Activated CD4-positive, alpha-beta T cell treated with anti-CD3 and anti-CD28 coated beads, Interleukin-2, amount 10 ng/mL, durations not matched to agents 24 days and 14 days (primary cell): ENCODE measurements around the gene INSR. TPM values are rescaled to one million over a fixed set of nuclear protein-coding genes. Genes with fewer than 3 reads are reported as not detected.
A peak's percentile ranks its signal among the peaks of the same experiment; 100 is the strongest.

Source experiments
- DNase-seq: peaks from one replicate; pipeline ENCODE4 v3.0.0; 2022
- H3K27ac Mint-ChIP-seq: one replicate; pipeline ENCODE4 v1.8.0; 2022; ENCODE audit warnings: mild to moderate bottlenecking, mixed read lengths
- H3K27me3 Mint-ChIP-seq: one replicate; pipeline ENCODE4 v1.8.0; 2022; ENCODE audit warnings: mixed read lengths
- H3K36me3 Mint-ChIP-seq: one replicate; pipeline ENCODE4 v1.8.0; 2022; ENCODE audit warnings: low read depth, mild to moderate bottlenecking, mixed read lengths
- H3K4me1 Mint-ChIP-seq: one replicate; pipeline ENCODE4 v1.8.0; 2021; ENCODE audit warnings: mixed read lengths
- H3K4me3 Mint-ChIP-seq: one replicate; pipeline ENCODE4 v1.8.0; 2022; ENCODE audit warnings: mild to moderate bottlenecking, moderate library complexity, mixed read lengths
- H3K9me3 Mint-ChIP-seq: one replicate; pipeline ENCODE4 v1.8.0; 2021; ENCODE audit warnings: mixed read lengths
- intact Hi-C: fragments of 100-400 bp; cut with micrococcal nuclease; formaldehyde crosslinking; loops from one replicate; pipeline ENCODE4 v1.15.1; 2023
- total RNA-seq: library from RNA; stranded (reverse); gene quantifications from 2 replicates; pipeline ENCODE4 v1.2.3, GENCODE V29; 2022

INSR gene
- total RNA-seq, 1 donor from 2014 or later = 1.9 TPM

DNA sequence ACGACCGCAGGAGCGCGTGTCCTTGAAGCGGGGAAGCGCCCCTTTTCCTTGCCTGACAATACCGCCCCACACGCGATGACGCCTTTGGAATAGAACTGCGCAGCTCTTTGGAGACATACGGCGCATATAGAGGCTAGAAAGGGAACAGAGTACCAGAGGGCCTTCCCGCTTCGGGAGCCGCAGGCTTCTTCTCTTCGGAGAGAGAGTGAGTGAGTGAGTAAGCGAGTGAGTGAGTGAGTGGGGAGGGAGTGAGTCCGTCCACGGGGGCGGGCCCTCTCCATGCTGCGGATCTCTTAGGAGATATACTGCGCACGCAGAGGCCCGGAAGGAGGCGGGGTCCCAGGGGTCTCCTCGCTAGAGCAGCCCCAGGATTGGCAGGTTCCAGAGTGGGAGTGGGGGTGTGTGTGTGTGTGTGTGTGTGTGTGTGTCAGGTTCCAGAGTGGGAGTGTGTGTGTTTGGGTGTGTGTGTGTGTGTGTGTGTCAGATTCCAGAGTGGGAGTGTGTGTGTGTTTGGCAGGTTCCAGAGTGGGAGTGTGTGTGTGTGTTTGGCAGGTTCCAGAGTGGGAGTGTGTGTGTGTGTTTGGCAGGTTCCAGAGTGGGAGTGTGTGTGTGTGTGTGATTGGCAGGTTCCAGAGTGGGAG, 97.0 kb downstream of the INSR start:
- no peaks in the 10 kb centered on the region for H3K9me3 Mint-ChIP-seq
- intact Hi-C loops = loop anchor here (1.0 to 10.0 kb wide), 6 partner anchors 18 to 720 kb away; partner anchors contain the start of genes ARHGEF18, INSR and MCOLN1
- peak; percentile 94 for DNase-seq
- H3K27ac Mint-ChIP-seq = peak overlapping the region; percentile 87
- H3K27me3 Mint-ChIP-seq = peaks cover 35% of the 10 kb centered on the region
- peak overlapping the region; percentile 83 for H3K4me3 Mint-ChIP-seq
- H3K36me3 Mint-ChIP-seq = no peaks in the 10 kb centered on the region
- H3K4me1 Mint-ChIP-seq = peaks cover 24% of the 10 kb centered on the region

DNA sequence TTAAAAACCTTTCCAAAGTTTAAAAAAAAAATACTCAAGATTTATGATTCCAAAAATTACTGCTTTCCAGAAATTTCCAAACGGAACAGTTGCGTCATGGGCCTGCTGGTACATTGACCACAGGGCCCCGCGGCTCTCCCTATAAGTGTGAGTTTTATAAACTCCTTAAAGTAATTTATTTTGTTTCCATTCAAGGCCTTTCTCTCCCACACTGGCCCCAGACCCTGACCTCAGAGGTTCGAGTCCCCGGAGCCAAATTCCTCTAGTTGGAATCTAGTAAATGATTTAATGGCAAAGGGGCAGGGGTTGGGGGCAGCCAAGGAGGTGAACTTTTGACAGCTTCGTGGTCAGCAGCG, 97.5 kb downstream of the INSR start:
- no peak for DNase-seq
- peak overlapping the region; percentile 83 for H3K4me3 Mint-ChIP-seq
- H3K27ac Mint-ChIP-seq = peak overlapping the region; percentile 87
- peaks cover 29% of the 10 kb centered on the region for H3K4me1 Mint-ChIP-seq
- H3K36me3 Mint-ChIP-seq = no peaks in the 10 kb centered on the region
- intact Hi-C loops = loop anchor here (1.0 to 10.0 kb wide), 6 partner anchors 17 to 721 kb away; partner anchors contain the start of genes ARHGEF18, INSR and MCOLN1
- no peaks in the 10 kb centered on the region for H3K9me3 Mint-ChIP-seq
- peaks cover 32% of the 10 kb centered on the region for H3K27me3 Mint-ChIP-seq

DNA sequence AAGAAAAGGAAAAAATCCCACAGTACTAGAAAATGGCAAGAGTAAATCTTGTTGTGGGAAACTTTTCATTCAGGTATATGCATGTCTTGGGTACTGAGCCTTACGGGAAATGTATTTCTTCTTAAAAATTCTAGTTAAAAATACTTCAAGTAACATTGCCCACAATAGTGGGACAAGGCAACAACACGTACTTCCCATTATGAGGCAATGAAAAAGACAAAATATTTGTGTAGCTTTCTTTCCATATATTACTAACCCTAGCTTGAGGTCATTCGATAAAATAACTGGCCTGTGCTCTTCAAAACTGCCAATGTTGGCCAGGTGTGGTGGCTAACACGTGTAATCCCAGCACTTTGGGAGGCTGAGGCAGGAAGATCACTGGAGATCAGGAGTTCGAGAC, 99.2 kb downstream of the INSR start:
- intact Hi-C loops = loop anchor here (5.0 to 10.0 kb wide), 4 partner anchors 48 to 722 kb away; partner anchors contain the start of genes ARHGEF18 and MCOLN1
- H3K27ac Mint-ChIP-seq = no peak overlapping the region
- H3K4me3 Mint-ChIP-seq = no peak overlapping the region
- peaks cover 34% of the 10 kb centered on the region for H3K27me3 Mint-ChIP-seq
- peaks cover 32% of the 10 kb centered on the region for H3K4me1 Mint-ChIP-seq
- no peak for DNase-seq
- H3K9me3 Mint-ChIP-seq = no peaks in the 10 kb centered on the region
- no peaks in the 10 kb centered on the region for H3K36me3 Mint-ChIP-seq

- no peaks in the 10 kb centered on the region for H3K36me3 Mint-ChIP-seq
- H3K27ac Mint-ChIP-seq = no peak overlapping the region
- intact Hi-C loops = loop anchor here (10.0 kb wide), 1 partner anchor 330 kb away; the partner anchor contains the start of gene MCOLN1
- H3K4me1 Mint-ChIP-seq = peaks cover 29% of the 10 kb centered on the region
- no peaks in the 10 kb centered on the region for H3K9me3 Mint-ChIP-seq
- no peak overlapping the region for H3K4me3 Mint-ChIP-seq
- no peak for DNase-seq
- peaks cover 30% of the 10 kb centered on the region for H3K27me3 Mint-ChIP-seq
These were observed 99.6 kb downstream of the INSR start for GRCh38 chr19:7194566-7194965.

GRCh38 chr19:7191946-7192691, 102.1 kb downstream of the INSR start:
- peaks cover 27% of the 10 kb centered on the region for H3K27me3 Mint-ChIP-seq
- no peaks in the 10 kb centered on the region for H3K36me3 Mint-ChIP-seq
- H3K27ac Mint-ChIP-seq = peak overlapping the region; percentile 45
- intact Hi-C loops = loop anchor here (10.0 kb wide), 1 partner anchor 333 kb away; the partner anchor contains the start of gene MCOLN1
- peak; percentile 83 for DNase-seq
- H3K9me3 Mint-ChIP-seq = no peaks in the 10 kb centered on the region
- H3K4me1 Mint-ChIP-seq = peaks cover 19% of the 10 kb centered on the region
- H3K4me3 Mint-ChIP-seq = peak overlapping the region; percentile 73

DNA sequence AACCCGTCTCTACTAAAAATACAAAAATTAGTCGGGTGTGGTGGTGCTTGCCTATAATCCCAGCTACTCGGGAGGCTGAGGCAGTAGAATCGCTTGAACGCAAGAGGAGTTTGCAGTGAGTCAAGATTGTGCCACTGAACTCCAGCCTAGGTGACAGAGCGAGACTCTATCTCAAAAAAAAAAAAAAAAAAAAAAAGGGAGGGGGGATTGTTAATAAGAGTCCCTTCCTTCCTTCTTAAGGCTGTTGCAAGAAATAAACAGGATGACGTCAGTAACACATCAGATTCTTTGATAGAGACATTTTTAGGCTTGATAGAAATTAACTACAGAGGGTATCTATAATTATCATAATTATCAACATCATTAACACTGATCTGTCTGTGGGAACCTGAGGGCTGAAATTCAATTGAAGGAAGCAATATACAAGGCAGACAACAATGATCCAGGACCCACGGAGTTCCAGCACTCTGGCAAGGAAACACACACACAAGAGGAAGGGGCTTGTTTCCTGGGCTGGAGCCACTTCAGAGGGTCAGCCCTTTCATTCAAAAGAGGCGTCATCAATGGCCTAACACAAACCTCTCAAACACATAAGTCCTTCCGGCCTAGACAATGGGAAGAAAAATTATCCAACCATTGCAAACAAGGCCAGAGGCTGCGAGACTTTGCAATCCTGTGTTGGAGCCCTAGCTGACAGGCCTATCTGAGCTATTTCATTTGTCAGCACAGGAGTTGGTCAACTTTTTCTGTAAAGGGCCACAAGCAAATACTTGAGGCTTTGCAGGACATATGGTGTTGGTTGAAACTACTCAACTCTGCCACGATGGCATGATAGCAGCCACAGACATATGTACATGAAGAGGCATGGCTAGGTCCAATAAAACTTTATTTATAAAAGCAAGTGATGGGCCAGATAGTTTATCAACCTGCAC, 105.2 kb downstream of the INSR start:
- Mint-ChIP-seq H3K4me3 (no peak overlapping the region), H3K27me3 (peaks cover 16% of the 10 kb centered on the region), H3K4me1 (peaks cover 28% of the 10 kb centered on the region), H3K36me3 (no peaks in the 10 kb centered on the region), H3K27ac (no peak overlapping the region), H3K9me3 (no peaks in the 10 kb centered on the region)
- intact Hi-C loops = no loop called here
- DNase-seq = no peak

- intact Hi-C loops = no loop called here
- no peak overlapping the region for H3K4me3 Mint-ChIP-seq
- peaks cover 9% of the 10 kb centered on the region for H3K27me3 Mint-ChIP-seq
- no peaks in the 10 kb centered on the region for H3K36me3 Mint-ChIP-seq
- DNase-seq = no peak
- H3K27ac Mint-ChIP-seq = no peak overlapping the region
- H3K4me1 Mint-ChIP-seq = peaks cover 35% of the 10 kb centered on the region
- H3K9me3 Mint-ChIP-seq = no peaks in the 10 kb centered on the region
These were observed 106.4 kb downstream of the INSR start for GRCh38 chr19:7187605-7188339.

DNA sequence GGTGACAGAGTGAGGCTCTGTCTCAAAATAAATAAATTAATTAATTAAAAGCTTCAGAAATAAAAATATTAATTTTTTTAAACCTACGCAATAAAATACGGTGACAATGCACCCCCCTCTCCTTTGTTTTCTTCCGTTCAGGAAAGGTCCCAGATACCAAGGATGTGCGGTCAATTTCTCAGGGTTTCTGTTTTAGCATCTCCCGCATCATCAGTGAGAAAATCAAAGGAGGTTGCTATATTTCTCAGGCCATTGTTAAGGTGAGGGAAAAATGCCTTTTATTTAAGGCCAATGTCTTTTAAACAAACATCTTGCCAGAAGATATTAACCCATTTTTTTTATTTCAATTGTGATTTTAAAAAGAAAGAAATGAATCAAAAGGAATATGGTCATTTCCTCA, 111.7 kb downstream of the INSR start:
- Mint-ChIP-seq H3K36me3 (no peaks in the 10 kb centered on the region), H3K4me1 (peaks cover 31% of the 10 kb centered on the region), H3K27me3 (no peaks in the 10 kb centered on the region), H3K27ac (no peak overlapping the region), H3K9me3 (no peaks in the 10 kb centered on the region), H3K4me3 (no peak overlapping the region)
- intact Hi-C loops = no loop called here
- no peak for DNase-seq

DNA sequence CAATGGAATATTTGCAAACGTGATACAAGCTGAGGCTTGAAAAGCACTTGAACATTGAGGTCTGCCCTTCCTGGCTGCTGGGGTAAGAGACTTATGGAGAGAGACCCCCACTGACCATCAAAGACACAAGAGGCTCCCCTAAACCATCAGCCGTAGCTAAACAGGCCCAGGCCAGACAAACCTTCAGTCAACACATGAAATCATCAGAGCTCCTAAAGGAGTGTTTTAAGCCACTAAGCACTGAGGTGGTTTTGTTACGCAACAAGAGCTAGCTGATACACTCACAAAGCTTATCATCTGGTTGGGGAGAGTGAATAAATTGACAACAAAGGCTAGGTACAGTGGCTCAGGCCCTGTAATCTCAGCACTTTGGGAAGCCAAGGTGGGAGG, 114.3 kb downstream of the INSR start:
- Mint-ChIP-seq H3K4me1 (peaks cover 17% of the 10 kb centered on the region), H3K9me3 (no peaks in the 10 kb centered on the region), H3K36me3 (no peaks in the 10 kb centered on the region), H3K27ac (no peak overlapping the region), H3K4me3 (no peak overlapping the region), H3K27me3 (no peaks in the 10 kb centered on the region)
- no peak for DNase-seq
- intact Hi-C loops = loop anchor here (1.0 kb wide), 1 partner anchor 17 kb away; no protein-coding TSS in a partner anchor

GRCh38 chr19:7177926-7178325, 116.3 kb downstream of the INSR start:
- no peaks in the 10 kb centered on the region for H3K27me3 Mint-ChIP-seq
- intact Hi-C loops = no loop called here

DNA sequence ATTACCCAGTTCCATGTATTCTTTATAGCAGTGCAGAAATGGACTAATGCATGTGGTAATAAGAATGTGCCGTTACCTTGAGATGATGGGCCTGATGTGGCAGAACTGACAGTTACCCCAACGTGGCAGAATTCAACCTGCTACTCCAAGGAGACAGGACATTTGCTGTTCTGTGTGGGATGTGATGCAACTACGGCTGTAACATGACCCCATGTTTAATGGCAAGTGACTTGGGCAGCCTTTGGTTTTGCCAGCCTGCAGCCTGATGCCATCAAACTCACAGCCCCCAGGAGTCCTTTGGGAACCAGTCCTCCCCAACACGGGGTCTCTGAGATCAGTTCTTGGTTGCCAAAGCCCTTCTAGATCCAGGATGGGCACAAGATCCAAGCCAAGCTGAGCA, 117.4 kb downstream of the INSR start:
- Mint-ChIP-seq H3K9me3 (no peaks in the 10 kb centered on the region), H3K36me3 (no peaks in the 10 kb centered on the region), H3K27me3 (no peaks in the 10 kb centered on the region), H3K4me3 (no peak overlapping the region), H3K27ac (no peak overlapping the region), H3K4me1 (peaks cover 10% of the 10 kb centered on the region)
- DNase-seq = no peak
- intact Hi-C loops = no loop called here

More at GRCh38 chr19:7177926-7178325, 116.3 kb downstream of the INSR start:
- no peak for DNase-seq
- Mint-ChIP-seq H3K36me3 (no peaks in the 10 kb centered on the region), H3K4me1 (peaks cover 12% of the 10 kb centered on the region), H3K9me3 (no peaks in the 10 kb centered on the region), H3K4me3 (no peak overlapping the region), H3K27ac (no peak overlapping the region)

DNA sequence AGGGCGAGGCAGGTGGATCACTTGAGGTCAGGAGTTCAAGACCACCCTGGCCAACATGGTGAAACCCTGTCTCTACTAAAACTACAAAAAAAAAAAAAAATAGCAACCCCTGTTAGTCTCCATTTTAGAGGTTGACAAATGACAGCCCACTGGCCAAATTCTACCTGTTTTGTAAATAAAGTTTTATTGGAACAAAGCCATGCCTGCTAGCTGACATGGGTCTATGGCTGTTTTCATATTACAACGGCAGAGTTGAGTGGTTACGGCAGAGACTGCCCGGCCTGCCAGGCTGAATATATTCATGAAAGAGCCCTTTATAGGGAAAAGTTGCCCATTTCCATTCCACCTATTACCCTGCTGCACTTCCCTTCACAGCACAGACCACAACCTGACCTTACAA, 121.4 kb downstream of the INSR start:
- Mint-ChIP-seq H3K4me1 (no peaks in the 10 kb centered on the region), H3K9me3 (peaks cover 5% of the 10 kb centered on the region), H3K36me3 (no peaks in the 10 kb centered on the region), H3K27me3 (no peaks in the 10 kb centered on the region), H3K27ac (no peak overlapping the region), H3K4me3 (no peak overlapping the region)
- no peak for DNase-seq
- intact Hi-C loops = no loop called here

- Mint-ChIP-seq H3K27ac (no peak overlapping the region), H3K27me3 (no peaks in the 10 kb centered on the region), H3K4me1 (no peaks in the 10 kb centered on the region), H3K36me3 (no peaks in the 10 kb centered on the region), H3K4me3 (no peak overlapping the region), H3K9me3 (peaks cover 5% of the 10 kb centered on the region)
- DNase-seq = no peak
- intact Hi-C loops = no loop called here
These were observed 123.2 kb downstream of the INSR start for GRCh38 chr19:7170983-7171382.
